AG20443 (cell line): Measurements from ENCODE around the gene POLDIP3.
"Not testable (repeated sequence)": the region's sequence is repeated elsewhere in the genome, so short reads cannot be mapped to it uniquely, and the experiment has no call there.

Experiments used
- DNase-seq: peaks from one replicate; pipeline ENCODE4 v3.0.0; 2012; ENCODE audit warnings: low spot score, mixed read lengths

Gene POLDIP3

GRCh38 chr22:42584364-42584940 is 30.2 kb downstream of the POLDIP3 start:
- DNase-seq: no peak

GRCh38 chr22:42582987-42583386 is 31.7 kb downstream of the POLDIP3 start:
- DNase-seq: no peak

DNA sequence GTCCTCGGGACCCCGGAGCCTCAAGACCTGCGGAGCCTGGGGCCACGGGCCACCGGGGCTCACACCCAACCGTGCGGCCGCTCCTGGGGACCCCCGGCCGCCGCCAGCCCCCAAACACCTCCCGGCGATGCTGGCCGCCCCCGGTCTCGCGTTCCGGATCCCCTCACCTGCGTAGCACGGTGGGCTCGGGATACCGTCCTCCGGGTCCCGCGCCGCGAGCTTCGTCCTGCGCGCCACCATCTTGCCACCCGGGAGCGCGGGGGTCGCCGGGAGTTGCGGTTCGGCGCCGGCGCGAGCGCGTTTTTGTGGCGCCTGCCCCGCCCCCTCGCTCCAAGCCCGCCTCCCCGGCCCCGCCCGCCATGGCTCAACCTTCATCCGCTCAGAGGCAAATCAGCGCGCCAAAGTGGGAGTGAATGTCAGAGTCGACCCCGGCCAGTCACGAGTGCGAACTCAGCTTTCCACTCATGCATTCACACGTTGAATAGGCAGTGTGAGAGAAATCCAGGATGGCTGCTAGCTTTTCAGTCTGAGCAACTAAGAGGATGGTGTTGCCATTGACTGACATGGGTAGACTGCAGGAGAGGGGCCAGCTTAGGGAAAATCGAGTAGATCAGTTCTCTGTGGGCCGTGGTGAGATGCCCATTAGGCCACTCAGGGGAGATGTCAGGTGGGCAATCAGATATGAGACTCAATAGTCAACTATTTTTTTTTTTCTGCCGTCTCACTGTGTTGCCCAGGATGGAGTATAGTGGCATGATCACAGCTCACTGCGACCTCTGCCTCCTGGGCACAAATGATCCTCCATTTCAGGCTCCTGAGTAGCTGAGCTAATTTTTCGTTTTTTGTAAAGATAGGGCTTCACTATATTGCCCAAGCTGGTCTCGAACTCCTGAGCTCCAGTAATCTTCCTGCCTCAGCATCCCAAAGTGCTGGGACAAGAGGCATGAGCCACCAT is 32.6 kb downstream of the POLDIP3 start:
- peak; percentile 95 for DNase-seq

- not testable (repeated sequence) for DNase-seq
These were observed 33.4 kb downstream of the POLDIP3 start for GRCh38 chr22:42581194-42581761.

DNA sequence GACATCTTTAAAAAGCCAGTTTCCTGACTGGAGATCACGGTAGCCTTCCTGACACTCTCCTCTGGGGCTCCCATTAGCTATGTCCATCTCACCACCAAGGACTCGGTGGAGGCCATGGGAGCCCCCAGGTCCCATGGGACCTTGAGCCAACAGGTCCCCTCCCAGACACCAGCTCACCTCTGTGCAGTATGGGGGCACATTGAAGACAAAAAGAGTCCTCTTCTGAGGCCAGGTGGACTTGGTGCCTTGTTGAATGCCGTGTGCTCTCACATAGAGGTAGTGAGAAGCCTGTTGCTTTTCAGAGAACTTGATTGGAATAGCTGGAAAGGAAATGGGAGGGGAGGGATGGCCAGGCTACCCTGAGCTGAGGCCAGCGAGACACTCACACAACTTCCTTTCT is 34.6 kb downstream of the POLDIP3 start:
- not testable (repeated sequence) for DNase-seq

DNA sequence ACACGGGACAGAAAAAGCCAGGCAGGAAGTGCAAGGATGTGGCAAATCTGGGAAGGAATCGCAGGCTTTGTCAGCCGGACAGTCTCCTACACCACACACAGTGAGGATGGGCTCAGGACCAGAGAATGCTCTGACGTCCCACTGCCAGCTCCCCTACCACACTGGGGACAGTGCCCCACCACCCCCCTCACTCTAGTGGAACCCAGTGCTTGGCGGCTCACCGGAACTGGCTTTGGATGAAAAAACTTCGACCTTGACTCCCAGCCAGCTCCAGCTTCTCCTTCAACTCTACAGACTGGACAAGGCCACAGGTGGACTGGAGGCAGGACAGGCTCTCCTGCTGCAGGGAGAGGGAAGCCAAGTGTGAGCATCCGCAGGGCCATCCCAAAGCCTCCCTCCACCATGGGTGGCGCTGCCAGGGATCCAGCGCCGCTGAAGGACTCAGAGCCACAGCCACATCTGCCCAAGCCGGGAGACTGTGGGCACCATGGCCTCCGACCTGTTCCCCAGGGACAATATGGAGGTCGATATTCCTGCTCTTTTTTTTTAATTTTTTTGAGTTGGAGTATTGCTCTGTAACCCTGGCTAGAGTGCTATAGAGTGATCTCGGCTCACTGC is 37.0 kb downstream of the POLDIP3 start:
- DNase-seq: no peak

DNA sequence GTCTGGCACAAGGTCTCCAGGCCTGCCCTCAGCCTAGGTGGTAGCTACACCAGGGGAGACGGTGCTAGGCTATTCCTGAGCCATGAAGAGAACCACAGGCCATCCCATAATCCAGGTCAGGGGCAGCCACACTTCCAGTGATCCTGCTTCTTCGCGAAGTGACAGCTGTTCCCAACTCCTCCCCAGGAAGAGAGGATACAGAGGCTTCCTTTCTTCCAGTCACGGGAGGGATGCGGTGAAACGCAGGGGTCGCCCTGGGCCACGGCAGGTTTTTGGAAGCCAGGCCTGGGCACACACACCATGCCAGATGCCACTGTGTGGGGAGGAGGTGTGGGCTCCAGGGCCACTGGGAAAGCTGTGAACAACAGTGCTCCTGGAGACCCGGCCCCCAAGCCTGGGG is 37.5 kb downstream of the POLDIP3 start:
- DNase-seq: not testable (repeated sequence)

DNA sequence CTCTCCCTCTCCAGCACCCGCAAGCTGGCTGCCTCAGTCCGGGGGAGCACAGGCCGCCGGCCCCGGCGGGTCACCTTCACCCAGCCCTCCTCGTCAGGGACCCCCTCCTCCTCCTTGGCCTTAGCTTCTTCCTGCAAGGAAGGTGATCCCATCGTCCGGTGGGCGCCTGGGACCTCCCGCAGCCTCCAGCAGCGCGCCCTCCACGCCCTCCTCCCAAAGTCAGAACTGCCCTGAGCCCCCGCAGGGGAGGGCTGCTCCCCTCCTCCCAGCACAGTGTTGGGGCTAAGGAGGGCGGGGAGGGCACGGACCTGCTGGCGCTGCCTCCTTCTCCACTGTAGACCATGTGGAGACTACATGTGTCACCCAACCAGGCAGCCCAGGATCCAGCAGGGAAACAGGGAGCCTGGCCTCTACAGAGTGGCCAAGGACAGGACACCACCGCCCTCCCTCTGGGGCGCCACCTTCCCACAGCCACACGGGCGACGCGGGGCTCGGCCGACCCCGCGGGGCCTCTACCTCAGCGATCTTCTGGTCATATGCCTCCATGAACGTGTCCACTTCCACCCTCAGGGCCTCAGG is 38.6 kb downstream of the POLDIP3 start:
- DNase-seq: not testable (repeated sequence)

- DNase-seq: not testable (repeated sequence)
These were observed 40.2 kb downstream of the POLDIP3 start for GRCh38 chr22:42574468-42574867.

DNA sequence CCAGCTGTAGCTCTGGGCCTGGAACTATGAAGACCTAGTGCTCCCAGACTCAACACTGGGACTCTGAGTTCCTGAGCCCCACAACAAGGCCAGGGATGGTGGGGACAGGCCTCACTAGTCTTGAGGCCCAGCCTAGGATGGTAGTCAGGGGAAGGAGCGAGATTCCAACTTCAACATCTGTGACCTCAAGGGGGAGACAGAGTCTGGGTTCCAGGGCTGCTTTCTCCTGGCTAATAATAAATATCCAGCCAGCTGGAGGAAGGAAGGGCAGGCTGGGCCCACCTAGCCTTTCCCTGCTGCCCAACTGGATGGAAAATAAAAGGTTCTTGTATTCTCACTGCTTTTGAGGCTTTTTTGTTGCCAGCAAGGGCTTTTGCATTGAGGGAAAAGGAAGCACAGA is 40.6 kb downstream of the POLDIP3 start:
- not testable (repeated sequence) for DNase-seq

DNA sequence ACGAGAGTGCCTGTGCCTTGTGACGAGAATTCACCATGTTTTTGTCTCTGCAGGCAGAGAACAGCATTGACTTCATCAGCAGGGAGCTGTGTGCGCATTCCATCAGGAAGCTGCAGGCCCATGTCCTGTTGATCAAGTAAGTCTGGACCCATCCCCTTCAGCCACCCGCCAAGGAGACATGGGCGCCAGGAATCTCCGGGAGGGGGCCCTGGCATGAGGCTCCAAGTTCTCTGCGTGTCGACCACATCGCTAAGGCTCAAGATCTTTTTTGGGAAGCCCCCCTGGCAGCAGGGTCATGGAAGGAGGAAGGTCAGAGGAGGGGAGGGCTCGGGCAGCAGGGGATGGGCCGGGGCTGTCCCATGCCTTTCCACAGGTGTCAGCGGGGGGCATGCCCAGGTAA is 43.6 kb downstream of the POLDIP3 start:
- DNase-seq: not testable (repeated sequence)

DNA sequence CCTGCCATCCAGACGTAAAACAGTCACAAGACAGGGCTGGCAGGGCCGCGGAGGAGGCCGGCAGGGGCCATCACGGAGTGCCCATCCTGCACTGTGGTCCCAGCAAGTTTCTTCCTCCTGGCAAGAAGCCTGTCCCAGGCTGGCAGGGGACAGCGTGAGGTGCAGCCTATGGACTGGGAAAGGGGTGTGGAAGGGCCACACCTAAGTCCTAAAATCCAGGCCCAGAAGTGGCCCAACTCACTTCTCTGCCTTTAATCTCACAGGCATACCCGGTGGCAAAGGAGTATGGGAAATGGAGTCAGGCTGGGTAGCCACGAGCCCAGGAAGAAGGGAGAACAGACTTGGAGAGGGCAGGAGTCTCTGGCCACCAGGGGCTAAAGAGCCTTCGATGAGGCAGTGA is 44.1 kb downstream of the POLDIP3 start:
- DNase-seq: not testable (repeated sequence)

DNA sequence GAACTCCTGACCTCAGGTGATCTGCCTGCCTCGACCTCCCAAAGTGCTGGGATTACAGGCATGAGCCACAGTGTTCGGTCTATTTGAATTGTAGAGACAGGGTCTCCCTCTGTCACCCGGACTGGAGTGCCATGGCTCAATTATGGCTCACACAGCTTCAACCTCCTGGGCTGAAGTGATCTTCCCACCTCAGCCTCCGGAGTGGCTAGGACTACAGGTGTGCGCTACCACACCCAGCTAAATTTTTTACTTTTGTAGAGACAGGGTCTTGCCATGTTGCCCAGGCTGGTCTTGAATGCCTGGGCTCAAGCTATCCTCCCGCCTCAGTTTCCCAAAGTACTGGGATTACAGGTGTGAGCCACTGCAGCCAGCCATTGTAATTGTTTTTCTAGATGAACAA is 46.7 kb downstream of the POLDIP3 start:
- DNase-seq: not testable (repeated sequence)

GRCh38 chr22:42565956-42566355 is 48.7 kb downstream of the POLDIP3 start:
- DNase-seq: no peak

- no peak for DNase-seq
These were observed 50.0 kb downstream of the POLDIP3 start for GRCh38 chr22:42564699-42565098.

DNA sequence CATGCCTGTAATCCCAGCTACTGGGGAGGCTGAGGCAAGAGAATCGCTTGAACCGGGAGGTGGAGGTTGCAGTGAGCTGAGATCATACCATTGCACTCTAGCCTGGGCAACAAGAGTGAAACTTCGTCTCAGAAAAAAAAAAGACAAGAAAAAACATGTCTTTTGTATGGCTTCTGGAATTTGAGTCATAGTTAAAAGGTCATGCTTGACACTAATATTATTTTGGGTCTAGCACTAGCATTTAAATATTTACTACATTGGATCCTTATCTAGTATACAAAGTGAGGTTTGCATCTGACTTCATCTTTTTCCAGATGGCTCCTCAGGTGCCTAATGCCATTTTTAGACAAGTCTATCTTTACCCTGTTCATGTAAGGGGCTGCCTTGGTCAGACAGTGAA is 50.7 kb downstream of the POLDIP3 start:
- not testable (repeated sequence) for DNase-seq

- DNase-seq: no peak
These were observed 52.0 kb downstream of the POLDIP3 start for GRCh38 chr22:42562684-42563083.

- no peak for DNase-seq
These were observed 52.4 kb downstream of the POLDIP3 start for GRCh38 chr22:42562279-42562678.

DNA sequence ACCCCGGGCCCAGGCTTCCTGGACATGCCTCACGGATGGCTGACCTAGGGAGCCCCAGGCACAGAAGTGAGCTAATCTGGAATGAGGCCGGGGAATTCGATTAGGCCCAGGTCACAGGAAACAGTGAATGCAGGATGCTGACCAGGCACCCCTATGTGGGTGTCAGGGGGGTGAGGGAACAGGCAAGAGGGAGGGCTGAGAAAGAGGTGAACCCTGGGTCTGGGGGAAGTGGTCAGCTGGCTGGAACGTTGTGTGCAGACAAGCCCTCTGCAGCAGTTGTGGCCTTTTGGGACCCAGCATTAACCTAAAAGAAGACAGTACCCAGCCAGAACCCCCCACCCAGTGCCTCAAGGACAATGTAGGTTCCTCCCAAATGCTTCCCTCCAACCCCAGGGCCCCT is 52.8 kb downstream of the POLDIP3 start:
- no peak for DNase-seq

- peak; percentile 34 for DNase-seq
These were observed 53.9 kb downstream of the POLDIP3 start for GRCh38 chr22:42560781-42561180.

DNA sequence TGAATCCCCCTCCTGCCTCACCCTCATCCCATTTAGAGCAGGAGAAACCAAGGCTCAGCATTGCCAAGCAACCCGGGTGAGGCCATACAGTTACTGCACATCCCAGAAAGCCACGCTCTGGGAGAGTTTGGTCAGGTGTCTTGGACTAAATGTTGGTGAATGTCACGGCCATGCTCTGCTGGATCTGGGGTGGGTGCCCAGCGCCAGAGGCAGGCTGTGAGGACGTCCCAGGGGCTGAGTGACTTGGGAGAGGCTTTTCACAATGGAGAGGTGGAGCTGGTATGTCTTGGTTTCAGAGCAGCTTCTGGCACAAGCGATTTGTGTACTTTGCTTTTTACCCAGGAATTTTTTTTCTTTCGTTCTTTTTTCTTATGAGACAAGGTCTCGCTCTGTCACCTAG is 54.3 kb downstream of the POLDIP3 start:
- DNase-seq: no peak
